ENCODE data around the gene TNRC6C.
"Not testable (repeated sequence)": the region's sequence is repeated elsewhere in the genome, so short reads cannot be mapped to it uniquely, and the experiment has no call there.

The TNRC6C gene

DNA sequence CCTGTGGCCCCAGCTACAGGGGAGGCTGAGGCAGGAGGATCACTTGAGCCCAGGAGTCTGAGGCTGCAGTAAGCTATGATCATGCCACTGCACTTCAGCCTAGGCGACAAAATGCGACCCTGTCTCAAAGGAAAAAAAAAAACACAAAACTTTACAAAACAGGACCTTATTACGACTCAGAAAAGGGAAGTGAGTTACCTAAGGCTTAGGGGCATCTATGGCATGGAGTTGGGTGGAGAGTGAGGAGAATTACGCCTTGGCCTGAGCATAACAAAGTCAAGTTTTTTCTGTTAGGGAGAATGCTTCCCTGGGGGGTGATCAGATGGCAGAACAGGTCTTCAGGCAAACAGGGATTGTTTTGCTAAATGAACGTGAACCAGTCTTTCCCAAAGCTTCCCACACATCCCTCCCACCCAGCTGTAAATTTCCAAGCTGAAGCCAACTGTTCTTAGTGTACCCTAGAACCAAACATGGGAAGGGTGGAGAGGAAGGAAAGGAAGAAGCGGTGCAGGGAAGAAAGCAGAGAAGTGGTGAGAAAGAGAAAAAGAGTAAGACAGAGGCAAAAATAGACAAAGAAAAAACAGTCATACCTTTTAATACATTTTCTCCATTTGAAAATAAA is 24.6 kb upstream of the TNRC6C start:
- no peak overlapping the region for H3K4me3 ChIP-seq (ENCODE audit: low read depth, low read length)
- TF ChIP-seq CTCF (IDR thresholded peaks at IDR 0.05; ENCODE audit: borderline replicate concordance, insufficient read depth, low read depth, low read length): no peak

GRCh38 chr17:77935121-77935571 is 23.4 kb upstream of the TNRC6C start:
- TF ChIP-seq CTCF (IDR thresholded peaks at IDR 0.05; ENCODE audit: borderline replicate concordance, insufficient read depth, low read depth, low read length): no peak

DNA sequence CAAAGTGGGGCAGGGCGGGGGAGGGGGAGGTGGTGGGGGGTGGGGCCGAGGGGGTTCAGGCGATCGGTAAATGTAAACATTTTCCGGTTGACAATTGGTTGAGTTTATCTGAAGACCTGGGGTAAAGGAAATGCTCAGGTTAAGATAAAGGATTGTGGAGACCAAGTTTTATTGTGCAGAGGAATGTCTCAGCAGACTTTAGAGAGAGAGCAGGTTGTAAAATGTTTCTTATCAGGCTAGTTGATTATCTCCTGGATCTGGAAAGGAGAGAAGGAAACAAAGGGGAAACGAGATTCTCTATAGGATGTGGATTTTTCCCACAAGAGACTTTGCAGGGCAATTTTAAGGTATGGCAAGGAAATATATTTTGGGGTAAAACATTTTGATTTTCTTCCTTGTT is 22.8 kb upstream of the TNRC6C start:
- H3K4me3 ChIP-seq (ENCODE audit: low read depth, low read length): not testable (repeated sequence)

More at GRCh38 chr17:77935121-77935571, 23.4 kb upstream of the TNRC6C start:
- H3K4me3 ChIP-seq (ENCODE audit: low read depth, low read length): no peak overlapping the region

DNA sequence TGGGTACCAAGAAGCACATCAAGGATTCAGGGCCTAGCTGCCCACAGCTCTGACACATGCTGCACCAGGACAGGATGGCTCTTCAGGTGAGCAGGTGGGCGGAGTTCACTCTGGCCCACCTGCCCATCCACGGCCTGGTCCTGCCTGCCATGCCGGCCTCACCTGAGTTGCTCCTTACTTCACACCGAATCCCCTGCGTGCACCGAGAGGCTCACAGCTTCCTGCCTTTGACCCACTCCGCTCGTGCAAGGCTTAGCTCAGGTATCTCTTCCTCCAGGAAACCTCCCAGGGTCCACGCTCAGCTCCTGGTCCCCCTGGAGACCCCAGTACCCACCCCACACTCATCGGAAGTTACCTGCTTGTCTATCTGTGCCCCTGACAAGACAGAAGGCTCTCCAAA is 21.6 kb upstream of the TNRC6C start:
- no peak for TF ChIP-seq CTCF (IDR thresholded peaks at IDR 0.05; ENCODE audit: borderline replicate concordance, insufficient read depth, low read depth, low read length)
- H3K4me3 ChIP-seq (ENCODE audit: low read depth, low read length): no peak overlapping the region

DNA sequence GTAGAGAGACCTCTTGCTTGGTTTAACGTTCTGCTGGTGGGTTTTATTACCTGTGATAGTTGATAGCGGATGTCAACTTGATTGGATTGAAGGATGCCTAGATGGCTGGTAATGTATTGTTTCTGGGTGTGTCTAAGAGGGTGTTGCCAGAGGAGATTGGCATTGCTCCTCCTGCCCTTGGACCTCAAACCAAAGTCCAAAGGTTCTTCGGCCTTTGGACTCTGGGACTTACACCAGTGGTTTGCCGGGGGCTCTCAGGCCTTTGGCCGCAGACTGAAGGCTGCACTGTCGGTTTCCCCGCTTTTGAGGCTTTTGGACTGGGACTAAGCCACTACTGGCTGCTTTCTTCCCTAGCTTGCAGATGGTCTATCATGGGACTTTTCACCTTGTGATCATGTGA is 17.5 kb upstream of the TNRC6C start:
- no peak for TF ChIP-seq CTCF (IDR thresholded peaks at IDR 0.05; ENCODE audit: borderline replicate concordance, insufficient read depth, low read depth, low read length)
- H3K4me3 ChIP-seq (ENCODE audit: low read depth, low read length): no peak overlapping the region

DNA sequence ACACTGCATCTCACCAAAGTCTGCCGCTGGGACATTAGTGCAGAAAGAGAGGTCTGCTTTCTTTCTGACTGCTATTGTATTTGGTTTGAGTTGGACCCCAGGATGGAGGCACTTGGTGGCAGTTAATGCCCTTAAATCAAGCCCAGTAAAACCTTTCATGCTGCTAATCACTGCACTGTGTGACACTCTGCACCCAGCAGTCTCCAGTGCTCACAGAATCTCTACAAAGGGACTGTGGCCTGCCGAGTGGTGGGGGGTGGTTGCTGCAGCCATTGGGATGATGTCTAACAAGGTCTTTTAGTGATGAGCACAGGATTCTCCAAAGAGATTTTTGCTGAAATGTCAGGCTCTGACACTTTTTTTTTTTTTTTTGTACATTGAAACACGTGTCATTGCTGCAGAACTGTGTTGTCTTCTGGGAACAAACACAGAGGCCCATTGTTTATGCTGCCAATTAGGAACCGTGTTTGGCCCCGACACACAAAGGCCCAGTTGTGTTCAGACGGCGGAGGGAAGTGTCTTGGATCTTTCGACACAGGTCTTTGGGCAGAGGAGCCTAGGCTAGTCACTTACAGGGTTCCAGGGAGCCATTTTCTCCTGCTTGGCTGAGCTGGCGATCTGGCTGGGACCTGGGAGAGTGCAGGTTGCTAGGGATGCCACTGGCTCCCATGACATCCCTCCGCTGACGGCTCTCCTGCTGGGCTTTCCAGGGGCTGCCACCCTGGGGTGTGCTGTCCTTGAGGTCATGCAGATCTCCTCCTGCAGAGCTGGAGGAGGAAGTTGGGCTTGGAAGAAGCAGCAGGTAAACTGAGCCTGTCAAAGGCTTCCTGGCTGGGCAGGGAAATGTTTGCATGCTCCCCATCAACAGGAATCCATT is 16.2 kb upstream of the TNRC6C start:
- H3K4me3 ChIP-seq (ENCODE audit: low read depth, low read length): no peak overlapping the region
- TF ChIP-seq CTCF (IDR thresholded peaks at IDR 0.05; ENCODE audit: borderline replicate concordance, insufficient read depth, low read depth, low read length): no peak

DNA sequence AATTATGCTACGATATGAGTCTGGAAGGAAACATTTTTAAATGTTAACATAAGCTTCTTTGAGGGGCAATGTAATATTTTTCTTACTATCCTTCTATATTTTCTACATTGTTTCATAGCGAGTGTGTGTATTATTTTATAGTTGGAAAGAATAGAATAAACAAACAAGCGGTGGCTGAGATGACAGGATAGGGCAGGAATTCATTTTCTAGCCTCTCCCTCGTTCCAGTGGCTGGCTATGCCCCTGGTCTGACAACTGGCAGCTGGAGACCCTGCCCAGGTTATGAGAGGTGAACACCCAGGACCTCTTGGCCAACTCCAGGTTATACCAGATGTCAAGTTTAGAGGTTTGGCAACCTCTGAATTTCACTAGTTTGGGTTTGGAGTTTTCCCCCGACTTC is 14.5 kb upstream of the TNRC6C start:
- H3K4me3 ChIP-seq (ENCODE audit: low read depth, low read length): no peak overlapping the region
- no peak for TF ChIP-seq CTCF (IDR thresholded peaks at IDR 0.05; ENCODE audit: borderline replicate concordance, insufficient read depth, low read depth, low read length)

Measured in GM12875 (cell line).